HG02973 (cell line): ENCODE measurements around the gene RFX1.

Experiments used
- ATAC-seq: cut with Tn5 transposase; IDR thresholded peaks from one replicate; pipeline ENCODE4 v1.9.1; 2021; ENCODE audit warnings: moderate library complexity; ENCODE audit not compliant: unreplicated experiment

Gene RFX1

DNA sequence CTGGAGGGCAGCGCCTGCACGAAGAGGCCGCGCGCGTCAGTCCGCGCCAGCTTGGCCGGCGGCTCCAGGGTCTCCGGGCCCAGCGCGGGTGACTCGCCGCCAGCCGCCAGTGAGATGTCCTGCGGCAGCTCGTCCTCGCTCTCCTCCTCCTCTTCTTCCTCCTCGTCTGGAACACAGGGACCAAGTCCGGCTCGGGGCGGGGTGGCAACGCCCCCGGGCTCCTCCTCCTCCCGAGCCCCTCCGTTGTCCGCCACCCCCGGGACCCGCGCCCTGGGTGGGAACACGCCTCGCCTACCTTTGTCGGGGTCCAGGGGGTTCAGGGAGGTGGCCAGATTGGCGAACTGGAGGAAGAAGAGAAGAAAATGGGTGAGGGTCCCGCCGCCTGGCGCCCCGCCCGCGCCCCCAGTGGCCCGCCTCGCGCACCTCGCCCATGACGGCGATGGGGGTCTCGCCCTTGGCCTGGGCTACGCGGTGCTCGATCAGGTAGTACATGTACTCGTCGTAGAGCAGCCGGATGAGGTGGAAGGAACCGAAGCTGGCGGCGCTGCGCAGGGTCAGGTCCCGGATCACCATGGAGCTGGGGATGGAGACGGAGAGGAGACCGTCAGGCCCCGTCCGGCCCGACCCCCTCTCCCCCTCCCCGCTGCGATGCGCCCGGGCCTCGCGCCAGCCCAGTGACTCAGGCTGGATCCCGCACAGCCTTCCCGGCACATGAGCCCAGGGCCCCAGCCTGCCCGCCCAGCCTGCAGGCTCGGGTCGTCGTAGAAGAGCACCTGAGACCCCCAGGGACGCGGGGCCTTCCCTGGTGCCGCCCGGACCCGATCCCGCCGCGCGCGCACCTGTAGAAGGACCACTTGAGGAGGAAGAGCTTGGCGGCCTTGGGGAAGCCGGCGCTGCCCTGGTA lies 43.2 kb downstream of the RFX1 start:
- ATAC-seq, result no peak

DNA sequence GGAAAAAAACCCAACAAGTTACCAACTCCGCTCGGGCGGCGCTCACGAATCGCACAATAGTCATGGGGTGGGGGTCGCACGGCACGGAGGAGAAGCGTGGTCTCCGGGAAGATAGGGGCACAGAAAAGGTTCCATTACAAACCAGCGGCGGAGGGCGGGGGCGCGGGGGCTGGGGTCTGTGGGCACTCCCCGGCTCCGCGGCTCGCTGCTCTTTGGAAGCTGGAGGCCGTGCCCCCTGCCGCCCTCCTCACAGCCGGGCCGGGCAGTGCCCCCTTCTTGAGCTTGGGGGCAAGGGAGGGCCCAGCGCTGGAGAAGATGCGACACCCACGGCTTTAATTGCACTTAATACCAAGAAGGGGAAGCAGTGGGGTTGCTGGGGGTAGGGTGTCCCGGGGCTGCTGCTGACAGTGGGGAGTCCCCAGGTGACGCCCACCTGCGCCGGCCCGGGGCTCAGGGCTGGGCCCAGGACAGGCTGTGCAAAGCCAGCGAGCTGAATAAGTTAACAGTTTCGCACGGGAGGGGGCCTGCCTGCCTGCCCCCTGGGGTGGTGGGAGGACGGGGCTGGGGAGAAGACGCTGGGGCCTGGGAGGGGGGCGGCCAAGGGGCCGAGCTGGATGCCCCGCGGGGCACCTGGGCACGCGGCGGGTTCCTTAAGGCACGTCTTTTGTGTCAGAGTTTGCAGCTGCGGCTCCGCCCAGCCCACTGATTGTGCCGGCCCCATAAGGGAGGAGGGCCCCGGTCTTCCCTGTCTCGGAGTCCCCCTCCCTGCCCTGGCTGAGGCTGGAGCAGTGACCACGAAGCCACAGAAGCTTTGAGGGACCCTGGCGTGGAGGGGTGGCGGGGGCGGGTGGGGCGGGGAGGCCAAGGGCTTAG lies 44.1 kb downstream of the RFX1 start:
- ATAC-seq, result no peak

GRCh38 chr19:13960863-13961784 lies 45.0 kb downstream of the RFX1 start:
- ATAC-seq, result no peak

GRCh38 chr19:13959962-13960862 lies 45.9 kb downstream of the RFX1 start:
- ATAC-seq, result no peak

DNA sequence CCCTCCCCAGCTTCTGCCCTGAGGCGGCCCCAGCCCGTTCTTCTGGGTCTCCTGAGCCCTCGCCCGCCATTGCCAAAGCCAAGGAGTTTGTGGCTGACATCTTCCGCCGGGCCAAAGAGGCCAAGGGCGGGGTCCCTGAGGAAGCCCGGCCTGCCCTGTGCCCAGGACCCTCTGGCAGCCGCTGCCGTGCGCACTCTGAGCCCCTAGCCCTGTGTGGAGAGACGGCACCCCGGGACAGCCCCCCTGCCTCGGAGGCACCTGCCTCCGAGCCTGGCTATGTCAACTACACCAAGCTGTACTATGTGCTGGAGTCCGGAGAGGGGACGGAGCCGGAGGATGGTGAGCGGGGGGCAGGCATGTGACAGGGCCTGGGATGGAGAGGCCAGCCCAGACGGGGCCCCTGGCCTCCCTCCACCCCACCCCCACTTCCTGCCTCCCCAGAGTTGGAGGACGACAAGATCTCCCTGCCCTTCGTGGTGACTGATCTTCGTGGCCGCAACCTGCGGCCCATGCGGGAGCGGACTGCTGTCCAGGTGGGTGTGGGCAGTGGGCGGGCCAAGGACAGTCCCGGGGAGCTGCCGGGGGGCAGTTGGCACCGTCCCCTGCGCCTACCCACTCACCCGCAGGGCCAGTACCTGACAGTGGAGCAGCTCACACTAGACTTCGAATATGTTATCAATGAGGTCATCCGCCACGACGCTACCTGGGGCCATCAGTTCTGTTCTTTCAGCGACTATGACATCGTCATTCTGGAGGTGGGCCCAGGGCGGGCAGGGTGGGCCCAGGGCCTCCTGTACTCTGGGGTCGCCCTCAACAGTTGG lies 46.8 kb downstream of the RFX1 start:
- ATAC-seq, result no peak

GRCh38 chr19:13958043-13958442 lies 48.1 kb downstream of the RFX1 start:
- ATAC-seq, result no peak

DNA sequence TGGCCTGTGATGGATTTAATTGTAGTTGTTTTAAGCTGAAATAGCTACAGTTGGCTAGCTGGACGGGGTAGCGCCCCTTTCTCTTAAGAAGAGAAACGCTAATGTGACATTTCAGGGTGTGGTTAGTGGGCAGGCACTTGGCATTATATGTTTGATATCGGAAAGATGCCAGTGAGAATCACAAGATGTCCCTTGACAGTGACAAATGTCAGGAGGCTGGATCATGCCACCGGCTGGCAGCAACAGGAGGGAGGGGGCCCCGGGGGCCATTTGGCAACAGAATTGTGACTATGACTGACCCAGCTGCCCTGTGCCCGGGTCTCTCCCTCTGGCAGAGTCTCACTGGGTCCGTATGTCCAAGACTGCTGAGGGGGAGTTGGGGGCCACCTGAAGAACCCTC lies 49.1 kb downstream of the RFX1 start:
- ATAC-seq, result no peak

- no peak for ATAC-seq
These were observed 49.8 kb downstream of the RFX1 start for GRCh38 chr19:13956365-13956744.

DNA sequence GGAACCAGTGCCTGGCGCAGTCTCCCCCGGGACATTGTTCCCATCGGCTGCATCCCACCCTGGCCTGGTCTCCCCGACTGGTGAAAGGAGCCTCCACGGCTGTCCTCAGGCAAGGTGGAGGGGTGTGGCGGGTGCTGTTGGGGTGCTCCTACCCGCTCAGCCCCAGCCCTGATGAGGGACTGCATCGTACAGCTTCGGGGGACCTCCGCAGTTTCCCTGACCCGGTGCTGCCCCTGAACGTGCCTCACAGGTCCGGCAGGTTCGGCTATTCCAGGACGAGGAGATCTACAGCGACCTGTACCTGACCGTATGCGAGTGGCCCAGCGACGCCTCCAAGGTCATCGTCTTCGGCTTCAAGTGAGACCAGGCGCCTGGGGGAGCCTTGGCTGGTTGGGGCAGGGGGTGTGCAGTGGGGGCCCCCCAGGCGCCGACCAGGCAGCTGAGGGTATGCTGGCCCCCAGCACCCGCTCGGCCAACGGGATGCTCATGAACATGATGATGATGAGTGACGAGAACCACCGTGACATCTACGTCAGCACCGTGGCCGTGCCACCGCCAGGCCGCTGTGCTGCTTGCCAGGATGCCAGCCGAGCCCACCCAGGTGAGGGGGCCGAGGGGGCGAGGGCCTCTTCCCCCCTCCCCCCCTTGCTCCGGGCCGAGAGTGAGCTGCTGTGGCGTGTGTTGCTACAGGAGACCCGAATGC lies 50.3 kb downstream of the RFX1 start:
- no peak for ATAC-seq

DNA sequence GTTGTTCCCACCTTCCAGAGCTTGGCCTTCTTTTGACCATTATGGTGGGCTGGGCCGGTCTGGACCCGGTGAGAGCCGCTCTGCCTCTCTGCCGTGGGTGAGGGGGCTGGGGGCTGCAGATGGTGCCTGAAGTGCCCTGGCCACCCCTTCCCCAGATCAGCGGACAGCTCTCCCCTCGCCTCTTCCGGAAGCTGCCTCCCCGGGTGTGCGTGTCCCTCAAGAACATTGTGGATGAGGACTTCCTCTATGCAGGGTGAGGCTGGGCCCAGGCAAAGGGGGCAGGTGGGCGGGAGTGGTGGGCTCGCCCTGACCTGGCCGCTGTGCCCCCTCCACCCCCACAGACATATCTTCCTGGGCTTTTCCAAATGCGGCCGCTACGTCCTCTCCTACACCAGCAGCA lies 51.9 kb downstream of the RFX1 start:
- ATAC-seq, result no peak

- no peak for ATAC-seq
These were observed 53.1 kb downstream of the RFX1 start for GRCh38 chr19:13952931-13953531.

GRCh38 chr19:13952154-13952930 lies 53.8 kb downstream of the RFX1 start, which contains the start of gene DCAF15:
DCAF15 (plus strand) TSS chr19:13952509; CDS start chr19:13952513, 4 bp downstream.
- ATAC-seq, result peak; percentile 91

DNA sequence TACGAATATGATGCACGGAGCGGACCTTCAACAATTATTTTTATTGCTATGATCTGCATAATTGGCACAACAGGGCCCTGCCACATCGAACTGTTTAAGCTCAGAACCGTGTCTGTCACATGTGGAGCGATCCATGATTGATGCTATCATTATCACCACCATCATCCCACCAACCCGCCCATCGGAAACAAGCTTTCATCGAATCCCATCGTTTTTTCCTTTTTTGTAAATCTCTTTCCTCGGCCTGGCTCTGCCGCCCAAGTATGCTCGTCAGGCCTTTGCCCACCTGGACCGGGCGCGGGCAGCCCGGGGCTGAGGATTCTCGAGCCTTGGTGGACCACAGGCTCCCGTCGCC lies 54.3 kb downstream of the RFX1 start:
- ATAC-seq, result peak; percentile 5

DNA sequence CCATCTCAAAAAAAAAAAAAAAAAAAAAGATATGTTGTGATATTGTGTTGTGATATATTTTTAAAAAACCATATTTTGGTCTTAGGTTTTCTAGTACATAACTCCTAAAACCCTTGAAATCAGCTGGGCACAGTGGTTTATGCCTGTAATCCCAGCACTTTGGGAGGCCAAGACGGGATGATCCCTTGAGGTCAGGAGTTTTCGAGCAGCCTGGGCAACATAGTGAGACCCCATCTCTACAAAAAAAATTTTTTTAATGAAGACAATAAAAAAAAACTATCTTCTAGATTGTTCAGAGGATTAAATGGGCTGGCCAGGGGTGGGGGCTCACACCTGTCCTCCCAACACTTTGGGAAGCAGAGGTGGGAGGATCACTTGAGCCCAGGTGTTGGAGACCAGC lies 55.1 kb downstream of the RFX1 start:
- no peak for ATAC-seq

DNA sequence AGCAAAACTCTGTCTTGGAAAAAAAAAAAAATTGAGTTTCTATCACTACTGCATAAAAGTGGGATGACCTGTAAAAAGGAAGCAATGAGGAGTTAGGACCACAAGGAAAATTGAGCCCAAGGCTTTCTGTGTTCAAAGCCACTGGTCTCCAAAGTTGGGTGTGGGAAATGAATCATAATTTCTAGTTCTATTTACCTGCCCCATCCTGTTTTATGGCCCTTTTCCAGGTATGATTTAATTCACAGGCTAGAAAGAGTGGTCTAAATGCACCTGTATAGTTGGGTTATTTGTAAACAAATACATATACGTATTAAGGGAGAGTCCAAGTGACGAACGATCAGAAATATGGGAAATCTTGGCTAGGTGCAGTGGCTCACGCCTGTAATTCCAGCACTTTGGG lies 59.7 kb downstream of the RFX1 start:
- no peak for ATAC-seq

DNA sequence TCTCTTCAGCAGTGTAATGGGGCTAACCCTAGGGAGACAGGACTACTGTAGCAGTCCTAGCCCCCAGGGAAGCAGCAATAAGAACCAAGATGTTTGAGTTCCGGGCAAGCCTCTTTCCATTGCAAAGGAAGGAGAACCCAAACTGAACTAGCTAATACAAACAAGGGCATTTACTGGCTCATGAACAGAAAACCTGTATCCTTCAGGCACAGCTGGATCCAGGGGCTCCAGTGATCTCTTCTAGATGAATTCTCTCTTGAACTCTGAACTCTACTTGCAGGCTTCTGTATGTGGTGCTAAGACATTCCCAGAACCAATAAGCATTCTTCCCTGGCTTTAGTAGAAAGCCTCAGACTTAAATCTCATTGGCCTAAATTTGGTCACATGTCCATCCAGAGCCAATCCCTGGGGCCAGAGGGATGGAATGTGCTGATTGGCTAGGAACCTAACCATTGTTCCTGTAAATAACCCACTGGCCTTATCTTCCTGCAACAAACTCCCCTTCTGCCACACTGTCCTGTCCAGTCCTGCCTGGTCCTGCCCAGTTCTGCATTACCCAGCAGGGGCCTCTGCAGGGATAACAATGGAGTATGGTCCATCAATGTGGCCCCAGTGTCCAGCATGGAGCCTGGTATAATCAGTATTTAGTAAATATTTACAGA lies 64.0 kb downstream of the RFX1 start:
- no peak for ATAC-seq
